K562 treated with DMSO at 1 percent for 48 hours (cell line): ENCODE results near the gene DNAL4. TPM values are rescaled to one million over a fixed set of nuclear protein-coding genes. Genes with fewer than 3 reads are reported as not detected.

Experiments used
- total RNA-seq: library from RNA; unstranded; fragments of 300-600 nt; gene quantifications from 2 replicates; pipeline ENCODE4 v1.2.3, GENCODE V29; 2022; ENCODE audit warnings: low replicate concordance; ENCODE audit errors: extremely low read depth

The DNAL4 gene, protein sequence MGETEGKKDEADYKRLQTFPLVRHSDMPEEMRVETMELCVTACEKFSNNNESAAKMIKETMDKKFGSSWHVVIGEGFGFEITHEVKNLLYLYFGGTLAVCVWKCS
- total RNA-seq = not detected in 2 replicates

DNA sequence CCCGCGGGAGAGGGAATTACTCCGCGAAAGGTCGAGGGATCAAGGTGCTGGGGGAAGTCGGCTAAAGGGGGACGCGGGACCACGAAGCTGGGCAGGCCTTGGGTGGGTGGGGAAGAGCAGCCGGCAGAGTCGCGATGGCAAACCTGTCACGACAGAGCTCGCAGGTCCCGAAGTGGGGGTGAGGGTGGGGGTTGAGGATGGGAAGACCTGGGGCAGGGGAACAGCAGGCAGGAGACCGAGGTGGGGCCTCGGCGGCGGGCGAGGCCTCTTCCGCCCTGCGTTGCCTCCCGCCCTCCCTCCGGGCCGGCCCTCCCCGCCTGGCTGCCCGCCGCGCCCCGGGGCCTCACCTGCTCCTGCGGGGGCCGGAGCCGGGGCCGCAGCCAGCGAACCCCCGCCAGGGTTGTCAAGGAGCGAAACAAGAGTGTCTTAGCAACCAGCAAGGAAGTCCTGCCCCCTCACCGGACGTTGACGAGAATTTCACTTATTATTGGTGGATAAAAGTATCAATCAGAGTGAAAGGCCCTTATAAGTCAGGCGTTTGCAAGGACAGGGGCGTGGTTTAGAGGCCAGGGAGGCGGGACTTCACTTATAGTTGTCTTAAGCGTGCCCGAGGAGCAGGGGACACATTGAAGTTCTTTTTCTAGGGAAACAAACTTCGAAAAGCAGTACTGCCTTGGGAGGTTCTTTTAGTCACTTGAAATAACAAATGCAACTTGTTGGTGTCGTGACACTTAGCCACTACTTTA, at the start of gene DNAL4:
DNAL4 (minus strand) TSS at position 423 of the 746 bp plus-strand sequence. CDS start 11,412 bp downstream, outside the sequence.

DNA sequence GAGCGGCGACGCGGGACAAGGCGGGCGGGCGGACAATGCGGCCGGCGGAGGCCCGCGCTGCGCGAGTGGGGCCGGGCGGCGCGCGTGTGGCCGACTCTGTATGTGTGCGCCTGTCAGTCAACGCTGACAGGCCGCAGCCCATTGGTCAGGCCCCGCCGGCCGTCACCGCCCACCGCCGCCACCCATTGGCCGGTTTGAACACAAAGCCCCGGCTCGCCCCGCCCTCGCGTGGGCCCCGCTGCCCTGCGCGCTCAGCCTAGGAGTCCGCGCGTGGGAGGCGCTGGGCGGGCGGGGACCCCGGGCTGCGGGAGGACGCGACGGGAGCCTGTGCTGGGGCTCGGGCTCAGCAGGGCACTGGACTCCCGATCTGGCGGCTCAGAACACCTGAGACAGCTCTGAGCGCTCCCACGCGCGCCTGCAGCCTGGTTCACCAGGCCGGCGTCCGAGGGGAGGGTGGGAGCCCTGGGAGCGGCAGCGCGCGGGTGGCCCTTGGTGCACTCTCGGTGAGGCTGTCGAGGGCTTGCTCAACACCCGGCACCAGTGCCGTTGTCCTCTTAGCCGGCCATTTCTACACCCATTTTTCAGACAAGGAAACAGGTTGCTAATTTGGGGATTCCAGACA, 37.9 kb downstream of the DNAL4 start, which contains the start of gene SUN2:
SUN2 (minus strand) TSS at position 88 of the 622 bp plus-strand sequence. CDS start 3,370 bp downstream, outside the sequence.

Other genes starting within 250 kb of the DNAL4 start
- gene DMC1, start 224.0 kb downstream of the DNAL4 start, total RNA-seq = not detected in 2 replicates
- not detected in 2 replicates for gene FAM227A, start 137.8 kb downstream of the DNAL4 start, total RNA-seq
- gene CBY1, start 137.5 kb downstream of the DNAL4 start, total RNA-seq = not detected in 2 replicates
- not detected in 2 replicates for gene TOMM22, start 112.2 kb downstream of the DNAL4 start, total RNA-seq
- not detected in 2 replicates for gene JOSD1, start 93.2 kb downstream of the DNAL4 start, total RNA-seq
- gene GTPBP1, start 88.2 kb downstream of the DNAL4 start, total RNA-seq = not detected in 2 replicates
- not detected in 2 replicates for gene SUN2, start 38.1 kb downstream of the DNAL4 start, total RNA-seq
- gene NPTXR, start 49.9 kb upstream of the DNAL4 start, total RNA-seq = not detected in 2 replicates
- not detected in 2 replicates for gene CBX6, start 78.1 kb upstream of the DNAL4 start, total RNA-seq
- not detected in 2 replicates for gene APOBEC3A, start 163.5 kb upstream of the DNAL4 start, total RNA-seq
- gene APOBEC3B, start 188.2 kb upstream of the DNAL4 start, total RNA-seq = not detected in 2 replicates
- gene APOBEC3C, start 220.1 kb upstream of the DNAL4 start, total RNA-seq = not detected in 2 replicates
- not detected in 2 replicates for gene APOBEC3D, start 227.0 kb upstream of the DNAL4 start, total RNA-seq
- gene APOBEC3F, start 246.7 kb upstream of the DNAL4 start, total RNA-seq = not detected in 2 replicates